Epithelial cell of esophagus (primary cell): ENCODE measurements around the gene UBL7.

Source experiments
- DNase-seq: peaks from one replicate; pipeline ENCODE4 v3.0.0; 2010; ENCODE audit warnings: low read depth
- H3K4me3 ChIP-seq: 2 replicates; pipeline ENCODE4 v1.5.1; 2011; ENCODE audit warnings: mild to moderate bottlenecking, low read length, control low read depth
- TF ChIP-seq, protein P1 (sequence below): IDR thresholded peaks from 2 replicates; pipeline ENCODE4 v1.5.1; 2011; ENCODE audit warnings: low read depth, mild to moderate bottlenecking, low read length, control low read depth, inconsistent platforms; ENCODE audit not compliant: insufficient read depth; ENCODE audit errors: missing control alignments

Gene UBL7

GRCh38 chr15:74410502-74410901 lies 50.5 kb downstream of the UBL7 start:
- H3K4me3 ChIP-seq: no peak overlapping the region
- no peak for DNase-seq
- TF ChIP-seq, protein P1, sequence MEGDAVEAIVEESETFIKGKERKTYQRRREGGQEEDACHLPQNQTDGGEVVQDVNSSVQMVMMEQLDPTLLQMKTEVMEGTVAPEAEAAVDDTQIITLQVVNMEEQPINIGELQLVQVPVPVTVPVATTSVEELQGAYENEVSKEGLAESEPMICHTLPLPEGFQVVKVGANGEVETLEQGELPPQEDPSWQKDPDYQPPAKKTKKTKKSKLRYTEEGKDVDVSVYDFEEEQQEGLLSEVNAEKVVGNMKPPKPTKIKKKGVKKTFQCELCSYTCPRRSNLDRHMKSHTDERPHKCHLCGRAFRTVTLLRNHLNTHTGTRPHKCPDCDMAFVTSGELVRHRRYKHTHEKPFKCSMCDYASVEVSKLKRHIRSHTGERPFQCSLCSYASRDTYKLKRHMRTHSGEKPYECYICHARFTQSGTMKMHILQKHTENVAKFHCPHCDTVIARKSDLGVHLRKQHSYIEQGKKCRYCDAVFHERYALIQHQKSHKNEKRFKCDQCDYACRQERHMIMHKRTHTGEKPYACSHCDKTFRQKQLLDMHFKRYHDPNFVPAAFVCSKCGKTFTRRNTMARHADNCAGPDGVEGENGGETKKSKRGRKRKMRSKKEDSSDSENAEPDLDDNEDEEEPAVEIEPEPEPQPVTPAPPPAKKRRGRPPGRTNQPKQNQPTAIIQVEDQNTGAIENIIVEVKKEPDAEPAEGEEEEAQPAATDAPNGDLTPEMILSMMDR: no peak

DNA sequence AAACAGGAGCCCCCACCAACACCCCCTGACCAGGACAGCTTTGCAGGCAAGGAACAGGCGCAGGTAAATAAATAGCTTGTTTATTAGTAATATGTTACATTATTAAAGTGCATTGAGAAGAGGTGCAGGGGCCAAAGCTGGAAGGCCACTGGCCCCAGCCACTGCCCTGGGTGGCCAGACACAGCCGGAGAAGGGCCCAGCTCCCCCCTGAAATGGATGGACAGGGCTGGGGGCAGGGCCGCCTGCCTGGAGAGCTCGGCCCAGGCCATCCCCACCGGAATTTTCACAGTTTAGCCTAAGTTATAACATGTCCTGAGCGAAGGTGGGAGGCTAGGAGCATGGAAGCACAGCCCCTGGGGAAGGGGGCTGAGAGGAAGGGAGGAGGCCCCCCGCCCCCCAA lies 51.7 kb downstream of the UBL7 start:
- no peak overlapping the region for H3K4me3 ChIP-seq
- TF ChIP-seq, protein P1: no peak
- DNase-seq: no peak

- TF ChIP-seq, protein P1: no peak
- DNase-seq: no peak
- H3K4me3 ChIP-seq: no peak overlapping the region
Observed at GRCh38 chr15:74408815-74409214, 52.1 kb downstream of the UBL7 start.

DNA sequence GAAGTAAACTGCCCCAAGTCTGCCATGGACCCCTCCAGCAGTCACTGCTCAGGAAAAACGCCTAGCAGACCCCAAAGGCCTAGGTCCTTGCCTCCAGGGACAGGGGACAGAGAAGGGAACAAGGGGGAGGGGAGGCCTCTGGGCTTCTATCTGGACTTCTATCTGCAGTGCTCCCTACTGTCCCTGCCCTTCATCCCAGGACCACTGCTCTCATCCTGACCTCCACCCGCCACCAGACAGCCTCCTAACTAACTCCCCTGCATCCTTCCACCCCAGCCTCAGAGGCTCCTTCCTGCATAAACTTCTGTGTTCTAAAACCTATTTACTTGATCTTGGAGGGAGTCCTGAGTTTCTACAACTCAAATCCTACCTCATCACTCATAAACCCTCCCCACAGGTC lies 52.6 kb downstream of the UBL7 start:
- DNase-seq: no peak
- no peak overlapping the region for H3K4me3 ChIP-seq
- TF ChIP-seq, protein P1: no peak

- H3K4me3 ChIP-seq: no peak overlapping the region
- DNase-seq: peak; percentile 88
- TF ChIP-seq, protein P1: no peak
Observed at GRCh38 chr15:74406992-74407705, 53.8 kb downstream of the UBL7 start.

DNA sequence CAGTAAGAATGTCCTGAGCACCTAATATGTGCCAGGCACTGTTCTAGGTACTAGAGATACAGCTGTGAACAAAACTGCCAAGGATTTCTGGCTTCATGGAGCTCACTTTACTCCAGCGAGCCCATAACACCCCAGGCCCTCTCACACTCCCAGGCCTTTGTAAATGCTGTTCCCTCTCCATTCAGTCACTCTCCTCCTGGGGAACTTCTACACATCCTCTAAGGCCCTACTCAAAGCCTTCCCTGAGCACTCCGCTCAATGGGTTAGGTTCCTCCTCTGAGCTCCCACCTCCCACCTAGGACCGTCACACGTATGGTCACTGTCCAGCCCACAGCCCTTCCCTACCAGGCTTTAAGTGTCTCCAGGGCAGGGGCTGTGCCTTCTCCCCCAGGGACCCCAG lies 54.4 kb downstream of the UBL7 start:
- TF ChIP-seq, protein P1: no peak
- no peak for DNase-seq
- H3K4me3 ChIP-seq: no peak overlapping the region

- H3K4me3 ChIP-seq: no peak overlapping the region
- TF ChIP-seq, protein P1: no peak
- no peak for DNase-seq
Observed at GRCh38 chr15:74405823-74406222, 55.1 kb downstream of the UBL7 start.
